Stimulated activated CD4-positive, alpha-beta T cell treated with anti-CD3 and anti-CD28 coated beads, Interleukin-15, amount 100 ng/mL, for 24 hours (primary cell): Measurements from ENCODE around the gene ZNF398.

Experiments
- DNase-seq: peaks from one replicate; pipeline ENCODE4 v3.0.0-alpha.2; 2020

The ZNF398 gene

DNA sequence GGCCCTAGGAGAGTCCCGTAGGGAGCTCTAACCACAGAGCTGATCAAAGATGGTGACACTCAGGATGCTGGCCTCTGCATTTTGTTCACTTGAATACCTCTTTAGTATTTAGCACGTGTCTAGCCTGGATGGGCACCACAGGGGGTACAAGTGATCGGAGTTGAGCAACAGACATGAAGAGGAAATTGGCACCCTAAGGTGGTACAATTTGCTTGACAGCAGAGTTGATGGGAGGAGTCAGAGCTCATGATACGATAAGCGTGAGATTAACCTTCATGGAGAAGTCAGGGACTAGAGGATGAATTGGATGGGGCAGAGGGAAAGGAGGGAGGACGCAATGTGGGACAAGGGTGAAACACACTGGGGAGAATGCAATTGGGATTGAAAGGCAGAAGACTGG lies 82.3 kb downstream of the ZNF398 start:
- no peak for DNase-seq

DNA sequence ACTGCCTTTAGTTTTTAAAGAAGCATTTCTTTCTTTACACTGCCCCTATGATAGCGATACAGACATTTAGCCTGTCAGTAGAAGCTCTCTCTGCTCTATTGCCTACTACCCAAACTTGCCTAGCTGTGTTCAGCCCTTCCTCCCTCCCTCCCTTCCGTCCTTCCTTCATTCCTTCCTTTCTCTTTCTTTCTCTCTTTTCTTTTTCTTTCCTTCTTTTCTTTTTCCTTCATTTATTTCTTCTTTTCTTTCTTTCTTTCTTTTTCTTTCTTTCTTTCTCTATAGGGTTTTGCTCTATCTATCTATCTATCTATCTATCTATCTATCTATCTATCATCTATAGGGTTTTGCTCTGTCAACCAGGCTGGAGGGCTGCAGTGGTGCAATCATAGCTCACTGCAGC lies 85.1 kb downstream of the ZNF398 start:
- DNase-seq = no peak
